ENCODE measurements around the gene FAM118A. TPM values are rescaled to one million over a fixed set of nuclear protein-coding genes. Genes with fewer than 3 reads are reported as not detected.
A peak's percentile ranks its signal among the peaks of the same experiment; 100 is the strongest.
"Not testable (repeated sequence)": the region's sequence is repeated elsewhere in the genome, so short reads cannot be mapped to it uniquely, and the experiment has no call there.

The FAM118A gene
- total and polyA plus RNA-seq, 8 donors: 7.1 to 127 (median 10.2) TPM

- no peaks in the 10 kb centered on the region for H3K27me3 ChIP-seq
- H3K4me1 ChIP-seq: no peaks in the 10 kb centered on the region
- FAIRE-seq (no peak), ATAC-seq (no peak), DNase-seq (no peak)
- 50 to 65% methylated on average over 6 of the region's 6 CpGs for WGBS, 2 donors
- no peaks in the 10 kb centered on the region for H3K9me3 ChIP-seq
- intact Hi-C loops (cut with DNase I): no loop called here
- no peak overlapping the region for H3K27ac ChIP-seq
- no peak for TF ChIP-seq CTCF (IDR thresholded peaks at IDR 0.05)
- H3K4me3 ChIP-seq: no peak overlapping the region
- no peaks in the 10 kb centered on the region for H3K36me3 ChIP-seq
These were observed 15.7 kb upstream of the FAM118A start for GRCh38 chr22:45294030-45294429.

GRCh38 chr22:45295004-45295403 is 14.7 kb upstream of the FAM118A start:
- H3K27me3 ChIP-seq; DNase-seq; H3K36me3 ChIP-seq; FAIRE-seq; H3K9me3 ChIP-seq; H3K4me1 ChIP-seq; H3K27ac ChIP-seq; ATAC-seq; intact Hi-C loops (cut with DNase I); H3K4me3 ChIP-seq: not testable (repeated sequence)
- WGBS, 2 donors: 85 to 92% methylated on average over 6 of the region's 6 CpGs

GRCh38 chr22:45295492-45295891 is 14.2 kb upstream of the FAM118A start:
- ATAC-seq: no peak
- no peak for DNase-seq
- Histone ChIP-seq H3K4me3 (no peak overlapping the region), H3K27ac (no peak overlapping the region), H3K4me1 (no peaks in the 10 kb centered on the region), H3K36me3 (no peaks in the 10 kb centered on the region), H3K9me3 (no peaks in the 10 kb centered on the region), H3K27me3 (no peaks in the 10 kb centered on the region)
- 61 to 71% methylated on average over 9 of the region's 9 CpGs for WGBS, 2 donors
- no peak for TF ChIP-seq CTCF (IDR thresholded peaks at IDR 0.05)
- FAIRE-seq: no peak
- intact Hi-C loops (cut with DNase I): no loop called here

DNA sequence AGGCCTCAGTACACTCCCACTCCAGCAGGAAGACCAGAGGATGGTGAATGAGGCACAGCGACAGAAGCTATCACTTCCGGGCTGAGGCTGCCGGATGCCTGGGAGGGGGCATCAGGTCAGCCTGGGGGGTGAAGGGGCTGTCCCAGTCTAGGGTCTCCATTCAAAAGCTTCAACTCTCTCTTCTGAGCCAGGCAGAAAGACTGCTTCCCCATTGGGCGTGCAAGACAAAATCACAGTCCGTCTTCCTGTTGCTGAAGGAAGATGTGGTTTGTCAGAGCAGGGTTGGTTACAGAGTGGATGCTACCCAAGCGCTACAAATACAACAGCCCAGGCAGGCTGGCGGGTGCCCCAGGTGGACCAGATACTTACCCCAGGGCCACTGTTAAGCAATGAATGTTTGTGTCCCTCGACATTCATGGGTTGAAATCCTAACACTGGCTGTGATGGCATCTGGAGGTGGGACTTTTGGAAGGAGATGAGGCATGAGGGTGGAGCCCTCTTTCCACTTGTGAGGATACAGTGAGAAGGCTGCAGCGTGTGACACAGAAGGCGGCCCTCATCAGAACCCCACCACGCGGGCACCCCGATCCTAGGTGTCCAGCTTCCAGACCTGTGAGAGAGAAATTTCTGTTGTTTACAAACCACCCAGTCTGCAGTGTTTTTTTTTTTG is 13.0 kb upstream of the FAM118A start:
- peak in 1 of 4 donors; percentile 50 for ATAC-seq
- WGBS, 2 donors: 68 to 81% methylated on average over 13 of the region's 13 CpGs
- no peak for DNase-seq
- Histone ChIP-seq H3K36me3 (no peaks in the 10 kb centered on the region), H3K27ac (no peak overlapping the region), H3K9me3 (no peaks in the 10 kb centered on the region), H3K27me3 (no peaks in the 10 kb centered on the region), H3K4me3 (no peak overlapping the region), H3K4me1 (no peaks in the 10 kb centered on the region)
- no peak for FAIRE-seq
- no peak for TF ChIP-seq CTCF (IDR thresholded peaks at IDR 0.05)
- intact Hi-C loops (cut with DNase I): no loop called here

- no peak for TF ChIP-seq CTCF (IDR thresholded peaks at IDR 0.05)
- no peaks in the 10 kb centered on the region for H3K27me3 ChIP-seq
- intact Hi-C loops (cut with DNase I): no loop called here
- FAIRE-seq (no peak), DNase-seq (no peak), ATAC-seq (no peak)
- H3K36me3 ChIP-seq: no peaks in the 10 kb centered on the region
- no peaks in the 10 kb centered on the region for H3K4me1 ChIP-seq
- no peak overlapping the region for H3K27ac ChIP-seq
- H3K4me3 ChIP-seq: no peak overlapping the region
- no peaks in the 10 kb centered on the region for H3K9me3 ChIP-seq
- 67 to 77% methylated on average over 15 of the region's 15 CpGs for WGBS, 2 donors
These were observed 10.7 kb upstream of the FAM118A start for GRCh38 chr22:45298934-45299505.
